TTC549 (cell line): ENCODE data around the gene GAGE12C.
"Not testable (repeated sequence)": the region's sequence is repeated elsewhere in the genome, so short reads cannot be mapped to it uniquely, and the experiment has no call there.

Experiments used
- FAIRE-seq: peaks from 2 replicates; lab custom pipeline; 2012; peaks lifted over from hg19 to GRCh38; lab: Jason Lieb, UNC

The GAGE12C gene

GRCh38 chrX:49531877-49532276, at the start of gene GAGE12C:
Gene GAGE12C (plus strand): TSS chrX:49532177. CDS start chrX:49533332, 1,155 bp downstream.
- FAIRE-seq = not testable (repeated sequence)

GRCh38 chrX:49541433-49541832, 9.5 kb downstream of the GAGE12C start, which contains the start of gene GAGE12D:
Gene GAGE12D (plus strand): TSS chrX:49541733. CDS start chrX:49542888, 1,155 bp downstream.
- not testable (repeated sequence) for FAIRE-seq

- FAIRE-seq = not testable (repeated sequence)
Observed at GRCh38 chrX:49550989-49551388, 19.0 kb downstream of the GAGE12C start, which contains the start of gene GAGE12E. Gene GAGE12E (plus strand): TSS chrX:49551289. CDS start chrX:49552444, 1,155 bp downstream.

- not testable (repeated sequence) for FAIRE-seq
Observed at GRCh38 chrX:49560542-49560941, 28.6 kb downstream of the GAGE12C start, which contains the start of gene GAGE12F. Gene GAGE12F (plus strand): TSS chrX:49560842. CDS start chrX:49561997, 1,155 bp downstream.

- FAIRE-seq = not testable (repeated sequence)
Observed at GRCh38 chrX:49568728-49569127, 36.8 kb downstream of the GAGE12C start.

- not testable (repeated sequence) for FAIRE-seq
Observed at GRCh38 chrX:49569152-49569551, 37.2 kb downstream of the GAGE12C start.

GRCh38 chrX:49570100-49570499, 38.1 kb downstream of the GAGE12C start, which contains the start of gene GAGE12G:
Gene GAGE12G (plus strand): TSS chrX:49570400. CDS start chrX:49571555, 1,155 bp downstream.
- FAIRE-seq = not testable (repeated sequence)

- FAIRE-seq = not testable (repeated sequence)
Observed at GRCh38 chrX:49579649-49580048, 47.7 kb downstream of the GAGE12C start, which contains the start of gene GAGE12H. Gene GAGE12H (plus strand): TSS chrX:49579949. CDS start chrX:49581104, 1,155 bp downstream.
